Measurements from ENCODE around the gene ZRANB3.
"Not testable (repeated sequence)": the region's sequence is repeated elsewhere in the genome, so short reads cannot be mapped to it uniquely, and the experiment has no call there.

The ZRANB3 gene

DNA sequence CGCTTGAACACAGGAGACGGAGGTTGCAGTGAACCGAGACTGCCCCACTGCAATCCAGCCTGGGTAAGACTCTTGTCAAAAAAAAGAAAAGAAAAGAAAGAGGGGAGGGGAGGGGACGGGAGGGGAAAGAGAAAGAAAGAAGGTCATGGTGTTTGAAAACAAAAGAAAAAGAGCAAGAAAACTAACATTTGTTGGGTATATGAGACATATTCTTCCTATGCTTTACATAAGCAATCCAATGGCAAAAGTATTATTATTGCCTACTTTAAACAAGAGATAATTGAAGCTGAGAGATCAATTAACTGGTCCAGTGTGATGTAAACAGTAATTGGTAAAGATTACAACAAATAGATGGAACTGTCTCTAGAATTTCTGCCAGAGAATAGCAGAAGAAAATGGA is 157.3 kb downstream of the ZRANB3 start:
- in situ Hi-C loops (cut with MboI; ENCODE audit: low sequenced_read_pairs, unreplicated experiment) = no loop called here

DNA sequence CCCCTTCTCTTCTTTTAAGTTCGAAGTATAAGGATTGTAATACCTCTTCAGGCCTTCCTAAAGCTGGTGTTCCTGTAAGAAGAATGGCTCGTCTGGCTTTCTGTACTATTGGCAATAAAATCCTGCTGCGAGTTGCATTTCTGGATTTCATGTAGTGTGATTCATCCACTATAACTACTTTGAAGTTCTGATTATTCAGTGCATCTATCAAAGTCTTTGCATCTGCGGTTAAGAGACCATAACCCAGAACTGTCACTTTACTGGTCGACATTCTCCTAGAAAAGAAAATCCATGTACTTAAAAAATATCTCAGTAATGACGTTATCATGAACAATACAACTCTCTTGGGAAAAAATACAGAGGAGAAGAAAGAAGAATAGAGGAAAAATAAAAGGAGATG is 181.1 kb downstream of the ZRANB3 start:
- in situ Hi-C loops (cut with MboI; ENCODE audit: low sequenced_read_pairs, unreplicated experiment) = no loop called here
- TF ChIP-seq, protein P1, sequence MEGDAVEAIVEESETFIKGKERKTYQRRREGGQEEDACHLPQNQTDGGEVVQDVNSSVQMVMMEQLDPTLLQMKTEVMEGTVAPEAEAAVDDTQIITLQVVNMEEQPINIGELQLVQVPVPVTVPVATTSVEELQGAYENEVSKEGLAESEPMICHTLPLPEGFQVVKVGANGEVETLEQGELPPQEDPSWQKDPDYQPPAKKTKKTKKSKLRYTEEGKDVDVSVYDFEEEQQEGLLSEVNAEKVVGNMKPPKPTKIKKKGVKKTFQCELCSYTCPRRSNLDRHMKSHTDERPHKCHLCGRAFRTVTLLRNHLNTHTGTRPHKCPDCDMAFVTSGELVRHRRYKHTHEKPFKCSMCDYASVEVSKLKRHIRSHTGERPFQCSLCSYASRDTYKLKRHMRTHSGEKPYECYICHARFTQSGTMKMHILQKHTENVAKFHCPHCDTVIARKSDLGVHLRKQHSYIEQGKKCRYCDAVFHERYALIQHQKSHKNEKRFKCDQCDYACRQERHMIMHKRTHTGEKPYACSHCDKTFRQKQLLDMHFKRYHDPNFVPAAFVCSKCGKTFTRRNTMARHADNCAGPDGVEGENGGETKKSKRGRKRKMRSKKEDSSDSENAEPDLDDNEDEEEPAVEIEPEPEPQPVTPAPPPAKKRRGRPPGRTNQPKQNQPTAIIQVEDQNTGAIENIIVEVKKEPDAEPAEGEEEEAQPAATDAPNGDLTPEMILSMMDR (IDR thresholded peaks at IDR 0.05; ENCODE audit: borderline replicate concordance, control extremely low read depth, extremely low read depth, insufficient read depth, missing control alignments) = no peak
- DNase-seq (ENCODE audit: low spot score) = no peak

More for the DNA sequence above, 157.3 kb downstream of the ZRANB3 start:
- TF ChIP-seq, protein P1 (IDR thresholded peaks at IDR 0.05; ENCODE audit: borderline replicate concordance, control extremely low read depth, extremely low read depth, insufficient read depth, missing control alignments) = no peak
- DNase-seq (ENCODE audit: low spot score) = no peak

DNA sequence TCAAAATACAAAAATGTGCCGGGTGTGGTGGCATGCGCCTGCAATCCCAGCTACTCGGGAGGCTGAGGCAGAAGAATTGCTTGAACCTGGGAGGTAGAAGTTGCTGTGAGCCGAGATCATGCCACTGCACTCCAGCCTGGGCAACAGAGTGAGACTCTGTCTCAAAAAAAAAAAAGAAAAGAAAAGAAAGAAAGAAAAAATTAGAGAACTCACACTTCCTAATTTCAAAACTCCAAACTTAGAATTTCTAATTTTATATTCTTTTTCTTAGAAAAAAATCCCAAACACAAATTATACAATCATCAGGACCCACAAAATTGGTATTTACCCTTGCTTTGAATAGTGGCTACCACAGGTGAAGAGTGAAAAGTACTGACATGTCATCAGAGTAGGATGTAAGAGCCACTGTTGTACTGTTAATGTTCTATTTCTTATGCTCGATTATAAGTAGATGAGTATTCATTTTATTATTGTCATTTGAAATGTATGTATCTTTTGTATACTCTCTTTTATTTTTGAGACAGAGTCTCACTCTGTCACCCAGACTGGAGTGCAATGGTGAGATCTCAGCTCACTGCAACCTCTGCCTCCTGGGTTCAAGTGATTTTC is 182.8 kb downstream of the ZRANB3 start:
- in situ Hi-C loops (cut with MboI; ENCODE audit: low sequenced_read_pairs, unreplicated experiment); DNase-seq (ENCODE audit: low spot score): not testable (repeated sequence)

DNA sequence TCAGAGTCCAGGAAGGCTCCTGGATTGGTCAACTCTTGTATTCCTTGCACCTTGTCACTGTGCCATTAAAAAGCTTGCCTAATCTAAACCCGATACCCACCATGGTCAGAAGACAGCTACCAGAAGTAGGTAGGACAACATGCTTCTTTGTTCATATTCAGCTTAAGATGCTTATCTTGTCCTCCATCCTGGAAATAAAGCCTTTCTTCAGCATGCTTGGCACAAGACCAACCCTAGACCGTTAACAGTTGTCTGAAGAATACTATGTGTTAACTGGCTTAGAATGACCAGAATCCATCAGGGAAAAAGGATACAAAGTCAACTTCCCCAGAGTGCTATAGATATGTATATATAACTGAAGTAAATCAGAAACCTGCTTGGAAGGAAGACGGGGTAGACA is 193.9 kb downstream of the ZRANB3 start:
- TF ChIP-seq, protein P1 (IDR thresholded peaks at IDR 0.05; ENCODE audit: borderline replicate concordance, control extremely low read depth, extremely low read depth, insufficient read depth, missing control alignments) = no peak
- in situ Hi-C loops (cut with MboI; ENCODE audit: low sequenced_read_pairs, unreplicated experiment) = no loop called here
- no peak for DNase-seq (ENCODE audit: low spot score)

DNA sequence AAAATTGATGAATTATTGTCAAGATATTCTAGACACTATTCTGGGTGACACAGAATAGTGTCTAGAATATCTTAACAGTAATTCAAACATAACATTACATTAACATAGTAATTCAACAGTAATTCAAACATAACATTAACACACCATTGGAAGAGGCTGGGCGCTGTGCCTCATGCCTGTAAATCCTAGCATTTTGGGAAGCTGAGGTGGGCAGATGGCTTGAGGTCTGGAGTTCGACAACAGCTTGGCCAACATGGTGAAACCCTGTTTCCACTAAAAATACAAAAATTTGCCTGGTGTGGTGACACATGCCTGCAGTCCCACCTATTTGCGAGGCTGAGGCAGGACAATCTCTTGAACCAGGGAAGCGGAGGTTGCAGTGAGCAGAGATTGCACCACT is 195.8 kb downstream of the ZRANB3 start:
- in situ Hi-C loops (cut with MboI; ENCODE audit: low sequenced_read_pairs, unreplicated experiment) = no loop called here
- TF ChIP-seq, protein P1 (IDR thresholded peaks at IDR 0.05; ENCODE audit: borderline replicate concordance, control extremely low read depth, extremely low read depth, insufficient read depth, missing control alignments) = no peak
- DNase-seq (ENCODE audit: low spot score) = no peak

DNA sequence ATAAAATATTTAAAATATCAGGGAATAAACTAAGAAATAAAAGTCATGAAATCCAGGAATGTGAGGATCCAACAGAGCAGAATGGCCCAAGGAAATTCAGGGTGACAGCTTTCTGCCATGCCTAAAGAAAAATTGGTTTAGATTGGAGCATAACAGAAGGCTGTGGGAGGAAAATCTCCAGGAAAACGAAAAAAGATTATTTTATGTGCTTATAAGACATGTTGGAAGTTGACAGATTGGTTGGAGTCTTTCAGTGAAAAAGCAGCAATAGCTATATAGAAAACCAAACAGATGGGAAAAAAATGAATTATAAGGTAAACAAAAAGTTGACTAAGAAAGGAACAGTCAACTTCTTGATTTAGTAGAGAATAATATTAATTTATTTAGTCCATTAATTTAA is 203.9 kb downstream of the ZRANB3 start:
- in situ Hi-C loops (cut with MboI; ENCODE audit: low sequenced_read_pairs, unreplicated experiment) = no loop called here
- no peak for DNase-seq (ENCODE audit: low spot score)
- TF ChIP-seq, protein P1 (IDR thresholded peaks at IDR 0.05; ENCODE audit: borderline replicate concordance, control extremely low read depth, extremely low read depth, insufficient read depth, missing control alignments) = no peak

DNA sequence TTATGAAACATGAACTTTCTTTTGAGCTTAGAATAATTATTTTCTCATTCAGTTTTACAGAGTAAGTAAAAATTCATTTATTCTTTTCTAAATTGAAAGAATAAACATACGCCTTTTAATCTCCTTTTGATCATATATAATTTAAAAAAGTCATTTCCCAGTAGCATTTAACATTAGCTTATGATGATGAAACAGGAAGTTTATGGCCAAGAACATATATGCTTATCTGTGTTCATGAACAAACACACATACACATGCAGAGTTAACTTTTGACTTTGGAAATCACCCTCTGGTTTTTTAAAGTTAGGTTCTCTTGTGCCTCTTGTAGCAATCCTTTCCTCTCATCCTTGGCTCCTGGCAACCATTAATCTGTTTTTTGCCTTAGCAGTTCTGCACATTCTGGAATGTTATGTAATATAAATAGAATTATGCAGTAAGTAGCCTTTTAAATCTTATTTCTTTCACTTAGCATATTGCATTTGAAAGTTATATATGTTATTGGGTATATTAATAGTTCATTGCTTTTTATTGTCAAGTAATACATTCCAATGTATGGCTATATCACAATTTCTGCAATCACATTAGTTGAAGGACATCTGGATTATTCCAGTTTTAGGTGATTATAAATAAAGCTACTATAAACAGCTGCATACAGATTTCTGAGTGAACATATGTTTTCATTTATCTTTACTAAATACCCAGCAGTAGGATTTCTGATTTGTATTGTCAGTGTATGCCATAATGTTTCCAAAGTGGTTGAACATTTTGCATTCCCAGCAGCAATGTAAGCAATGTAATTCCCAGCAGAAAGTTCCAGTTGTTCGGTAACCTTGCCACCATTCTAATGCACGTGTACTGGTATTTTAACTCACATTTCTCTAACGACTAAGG is 210.3 kb downstream of the ZRANB3 start:
- in situ Hi-C loops (cut with MboI; ENCODE audit: low sequenced_read_pairs, unreplicated experiment) = no loop called here
- TF ChIP-seq, protein P1 (IDR thresholded peaks at IDR 0.05; ENCODE audit: borderline replicate concordance, control extremely low read depth, extremely low read depth, insufficient read depth, missing control alignments) = no peak
- no peak for DNase-seq (ENCODE audit: low spot score)
